Spinal cord (tissue), 10 donors: ENCODE results near the gene MTTP. TPM values are rescaled to one million over a fixed set of nuclear protein-coding genes. Genes with fewer than 3 reads are reported as not detected.

ENCODE experiments used
- DNase-seq, 6 donors: peaks; one replicate each; pipeline versions ENCODE4 v3.0.0 to v3.0.0-alpha.2; 2013 to 2015; ENCODE audit warnings: low spot score in 6 of 6, low read depth in 4 of 6
- H3K27ac ChIP-seq: one replicate; pipeline ENCODE4 v1.5.1; 2013; ENCODE audit warnings: low read depth, low read length, control low read depth
- H3K27me3 ChIP-seq: one replicate; pipeline ENCODE4 v1.6.1; 2013; ENCODE audit warnings: low read length; ENCODE audit not compliant: control insufficient read depth, insufficient read depth
- H3K36me3 ChIP-seq: one replicate; pipeline ENCODE4 v1.6.1; 2013; ENCODE audit warnings: low read length; ENCODE audit not compliant: control insufficient read depth, insufficient read depth
- H3K4me1 ChIP-seq: one replicate; pipeline ENCODE4 v1.6.1; 2013; ENCODE audit warnings: low read length; ENCODE audit not compliant: control insufficient read depth, insufficient read depth
- H3K4me3 ChIP-seq: one replicate; pipeline ENCODE4 v1.5.1; 2013; ENCODE audit warnings: low read depth, low read length, control low read depth
- H3K9me3 ChIP-seq: one replicate; pipeline ENCODE4 v1.6.1; 2013; ENCODE audit warnings: low read length; ENCODE audit not compliant: control insufficient read depth, insufficient read depth
- whole genome bisulfite sequencing: methylation state at CpG from one replicate; pipeline ENCODE4 v1.1.5; 2013; ENCODE audit warnings: missing lambda C conversion rate; ENCODE audit not compliant: insufficient coverage; 5-methylcytosine and 5-hydroxymethylcytosine counted together
- polyA plus RNA-seq, 2 donors: library from polyadenylated mRNA; unstranded; fragments of 120-200 nt; gene quantifications; one replicate each; pipeline ENCODE4 v1.2.1, GENCODE V29; 2013; ENCODE audit not compliant: insufficient read length in 2 of 2
- total RNA-seq, 2 donors: library from RNA; depleted of rRNA in 1 of 2; stranded (reverse); fragments of 120-200 nt in 1 of 2; fragments of >200 nt in 1 of 2; gene quantifications; one replicate each; pipeline versions ENCODE4 v1.2.3 to v1.2.4, GENCODE V29; 2013 to 2014
- donor health status: healthy.

MTTP gene
- total and polyA plus RNA-seq, 4 donors = 1.6 to 3.3 (median 2.8) TPM

GRCh38 chr4:99587309-99587708 is 12.7 kb downstream of the MTTP start:
- no peaks in the 10 kb centered on the region for H3K27me3 ChIP-seq
- H3K27ac ChIP-seq = no peak overlapping the region
- H3K4me1 ChIP-seq = no peaks in the 10 kb centered on the region
- H3K9me3 ChIP-seq = no peaks in the 10 kb centered on the region
- H3K4me3 ChIP-seq = no peak overlapping the region
- H3K36me3 ChIP-seq = no peaks in the 10 kb centered on the region
- no peak for DNase-seq

- no peaks in the 10 kb centered on the region for H3K4me1 ChIP-seq
- no peaks in the 10 kb centered on the region for H3K9me3 ChIP-seq
- H3K36me3 ChIP-seq = no peaks in the 10 kb centered on the region
- no peak overlapping the region for H3K27ac ChIP-seq
- H3K27me3 ChIP-seq = no peaks in the 10 kb centered on the region
- WGBS = no CpG with 5 or more reads among the region's 1 CpG
- H3K4me3 ChIP-seq = no peak overlapping the region
- DNase-seq = no peak
Measured at GRCh38 chr4:99587803-99588202, 13.2 kb downstream of the MTTP start.

GRCh38 chr4:99591757-99592156 is 17.1 kb downstream of the MTTP start:
- no peaks in the 10 kb centered on the region for H3K4me1 ChIP-seq
- no peaks in the 10 kb centered on the region for H3K36me3 ChIP-seq
- H3K9me3 ChIP-seq = no peaks in the 10 kb centered on the region
- no peak for DNase-seq
- WGBS = no CpG with 5 or more reads among the region's 3 CpGs
- no peaks in the 10 kb centered on the region for H3K27me3 ChIP-seq
- H3K4me3 ChIP-seq = no peak overlapping the region
- H3K27ac ChIP-seq = no peak overlapping the region

GRCh38 chr4:99593781-99594641 is 19.4 kb downstream of the MTTP start:
- Histone ChIP-seq H3K27me3 (no peaks in the 10 kb centered on the region), H3K9me3 (no peaks in the 10 kb centered on the region), H3K4me3 (no peak overlapping the region), H3K4me1 (no peaks in the 10 kb centered on the region), H3K36me3 (no peaks in the 10 kb centered on the region), H3K27ac (no peak overlapping the region)
- WGBS = 50% methylated on average over 2 of the region's 4 CpGs
- peak in 2 of 6 donors; percentile 2 to 23 for DNase-seq

GRCh38 chr4:99594818-99595217 is 20.2 kb downstream of the MTTP start:
- Histone ChIP-seq H3K4me1 (no peaks in the 10 kb centered on the region), H3K9me3 (no peaks in the 10 kb centered on the region), H3K4me3 (no peak overlapping the region), H3K27ac (no peak overlapping the region), H3K36me3 (no peaks in the 10 kb centered on the region), H3K27me3 (no peaks in the 10 kb centered on the region)
- 72% methylated on average over 2 of the region's 2 CpGs for WGBS
- no peak for DNase-seq

- H3K4me1 ChIP-seq = no peaks in the 10 kb centered on the region
- no peaks in the 10 kb centered on the region for H3K36me3 ChIP-seq
- H3K27ac ChIP-seq = no peak overlapping the region
- DNase-seq = no peak
- no peaks in the 10 kb centered on the region for H3K27me3 ChIP-seq
- H3K9me3 ChIP-seq = no peaks in the 10 kb centered on the region
- no peak overlapping the region for H3K4me3 ChIP-seq
- WGBS = no CpG with 5 or more reads among the region's 2 CpGs
Measured at GRCh38 chr4:99606716-99607115, 32.1 kb downstream of the MTTP start.

- WGBS = 88% methylated on average over 1 of the region's 5 CpGs
- H3K27me3 ChIP-seq = no peaks in the 10 kb centered on the region
- no peak overlapping the region for H3K27ac ChIP-seq
- H3K4me1 ChIP-seq = no peaks in the 10 kb centered on the region
- no peak overlapping the region for H3K4me3 ChIP-seq
- no peaks in the 10 kb centered on the region for H3K36me3 ChIP-seq
- no peaks in the 10 kb centered on the region for H3K9me3 ChIP-seq
- no peak for DNase-seq
Measured at GRCh38 chr4:99608417-99608816, 33.8 kb downstream of the MTTP start.

- H3K4me3 ChIP-seq = no peak overlapping the region
- H3K27me3 ChIP-seq = no peaks in the 10 kb centered on the region
- 100% methylated on average over 1 of the region's 5 CpGs for whole genome bisulfite sequencing
- no peaks in the 10 kb centered on the region for H3K36me3 ChIP-seq
- no peaks in the 10 kb centered on the region for H3K4me1 ChIP-seq
- no peak for DNase-seq
- no peak overlapping the region for H3K27ac ChIP-seq
- no peaks in the 10 kb centered on the region for H3K9me3 ChIP-seq
Measured at GRCh38 chr4:99610605-99611175, 36.1 kb downstream of the MTTP start.

GRCh38 chr4:99612281-99612680 is 37.7 kb downstream of the MTTP start:
- H3K27me3 ChIP-seq = no peaks in the 10 kb centered on the region
- H3K4me1 ChIP-seq = no peaks in the 10 kb centered on the region
- no peak for DNase-seq
- H3K27ac ChIP-seq = no peak overlapping the region
- no peaks in the 10 kb centered on the region for H3K36me3 ChIP-seq
- WGBS = no CpG with 5 or more reads among the region's 3 CpGs
- H3K9me3 ChIP-seq = no peaks in the 10 kb centered on the region
- H3K4me3 ChIP-seq = no peak overlapping the region

GRCh38 chr4:99612704-99613103 is 38.1 kb downstream of the MTTP start:
- Histone ChIP-seq H3K4me3 (no peak overlapping the region), H3K27ac (no peak overlapping the region), H3K4me1 (no peaks in the 10 kb centered on the region), H3K27me3 (no peaks in the 10 kb centered on the region), H3K9me3 (no peaks in the 10 kb centered on the region), H3K36me3 (no peaks in the 10 kb centered on the region)
- DNase-seq = no peak
- WGBS = 91% methylated on average over 2 of the region's 5 CpGs
